ENCODE data around the gene NOX4.

The NOX4 gene

DNA sequence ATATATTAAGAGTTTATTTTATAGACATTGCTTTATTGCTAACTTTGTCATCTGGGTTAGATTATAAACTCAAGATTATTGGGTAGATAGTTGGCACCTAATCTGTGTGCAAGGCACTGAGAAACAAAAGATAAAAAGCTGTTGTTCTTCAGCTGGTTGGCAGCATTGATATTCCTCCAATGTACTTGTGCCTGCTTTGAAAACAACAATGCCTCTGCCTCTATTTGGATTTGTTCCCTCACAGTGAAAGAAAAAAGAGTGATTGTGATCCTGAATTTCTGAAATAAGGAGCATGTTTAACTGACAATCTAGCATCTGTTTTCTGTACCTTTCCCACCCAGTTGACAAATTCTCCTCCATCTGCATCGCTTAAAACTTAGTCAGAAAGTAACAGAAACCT, 215.2 kb downstream of the NOX4 start:
- Histone ChIP-seq H3K27me3 (ENCODE audit: insufficient read depth, poor library complexity, severe bottlenecking) (no peaks in the 10 kb centered on the region), H3K27ac (replicated peaks) (no peak overlapping the region), H3K4me3 (replicated peaks; ENCODE audit: insufficient read depth, low read length) (no peak overlapping the region)
- no peak for DNase-seq (ENCODE audit: low read depth in 1 of 2, low spot score in 1 of 2)
- TF ChIP-seq, protein P1, sequence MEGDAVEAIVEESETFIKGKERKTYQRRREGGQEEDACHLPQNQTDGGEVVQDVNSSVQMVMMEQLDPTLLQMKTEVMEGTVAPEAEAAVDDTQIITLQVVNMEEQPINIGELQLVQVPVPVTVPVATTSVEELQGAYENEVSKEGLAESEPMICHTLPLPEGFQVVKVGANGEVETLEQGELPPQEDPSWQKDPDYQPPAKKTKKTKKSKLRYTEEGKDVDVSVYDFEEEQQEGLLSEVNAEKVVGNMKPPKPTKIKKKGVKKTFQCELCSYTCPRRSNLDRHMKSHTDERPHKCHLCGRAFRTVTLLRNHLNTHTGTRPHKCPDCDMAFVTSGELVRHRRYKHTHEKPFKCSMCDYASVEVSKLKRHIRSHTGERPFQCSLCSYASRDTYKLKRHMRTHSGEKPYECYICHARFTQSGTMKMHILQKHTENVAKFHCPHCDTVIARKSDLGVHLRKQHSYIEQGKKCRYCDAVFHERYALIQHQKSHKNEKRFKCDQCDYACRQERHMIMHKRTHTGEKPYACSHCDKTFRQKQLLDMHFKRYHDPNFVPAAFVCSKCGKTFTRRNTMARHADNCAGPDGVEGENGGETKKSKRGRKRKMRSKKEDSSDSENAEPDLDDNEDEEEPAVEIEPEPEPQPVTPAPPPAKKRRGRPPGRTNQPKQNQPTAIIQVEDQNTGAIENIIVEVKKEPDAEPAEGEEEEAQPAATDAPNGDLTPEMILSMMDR (IDR thresholded peaks at IDR 0.05; ENCODE audit: insufficient read depth, low read length): no peak
- TF ChIP-seq GABPA (IDR thresholded peaks at IDR 0.05; ENCODE audit: low read depth) (no peak), POLR2AphosphoS5 (IDR thresholded peaks at IDR 0.05; ENCODE audit: low read depth) (no peak), SPI1 (IDR thresholded peaks at IDR 0.05; ENCODE audit: borderline replicate concordance, low read depth) (no peak)
- TF ChIP-seq, protein P2, sequence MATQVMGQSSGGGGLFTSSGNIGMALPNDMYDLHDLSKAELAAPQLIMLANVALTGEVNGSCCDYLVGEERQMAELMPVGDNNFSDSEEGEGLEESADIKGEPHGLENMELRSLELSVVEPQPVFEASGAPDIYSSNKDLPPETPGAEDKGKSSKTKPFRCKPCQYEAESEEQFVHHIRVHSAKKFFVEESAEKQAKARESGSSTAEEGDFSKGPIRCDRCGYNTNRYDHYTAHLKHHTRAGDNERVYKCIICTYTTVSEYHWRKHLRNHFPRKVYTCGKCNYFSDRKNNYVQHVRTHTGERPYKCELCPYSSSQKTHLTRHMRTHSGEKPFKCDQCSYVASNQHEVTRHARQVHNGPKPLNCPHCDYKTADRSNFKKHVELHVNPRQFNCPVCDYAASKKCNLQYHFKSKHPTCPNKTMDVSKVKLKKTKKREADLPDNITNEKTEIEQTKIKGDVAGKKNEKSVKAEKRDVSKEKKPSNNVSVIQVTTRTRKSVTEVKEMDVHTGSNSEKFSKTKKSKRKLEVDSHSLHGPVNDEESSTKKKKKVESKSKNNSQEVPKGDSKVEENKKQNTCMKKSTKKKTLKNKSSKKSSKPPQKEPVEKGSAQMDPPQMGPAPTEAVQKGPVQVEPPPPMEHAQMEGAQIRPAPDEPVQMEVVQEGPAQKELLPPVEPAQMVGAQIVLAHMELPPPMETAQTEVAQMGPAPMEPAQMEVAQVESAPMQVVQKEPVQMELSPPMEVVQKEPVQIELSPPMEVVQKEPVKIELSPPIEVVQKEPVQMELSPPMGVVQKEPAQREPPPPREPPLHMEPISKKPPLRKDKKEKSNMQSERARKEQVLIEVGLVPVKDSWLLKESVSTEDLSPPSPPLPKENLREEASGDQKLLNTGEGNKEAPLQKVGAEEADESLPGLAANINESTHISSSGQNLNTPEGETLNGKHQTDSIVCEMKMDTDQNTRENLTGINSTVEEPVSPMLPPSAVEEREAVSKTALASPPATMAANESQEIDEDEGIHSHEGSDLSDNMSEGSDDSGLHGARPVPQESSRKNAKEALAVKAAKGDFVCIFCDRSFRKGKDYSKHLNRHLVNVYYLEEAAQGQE (IDR thresholded peaks at IDR 0.05; ENCODE audit: insufficient replicate concordance, low read depth): no peak

Measured in HL-60 (cell line).